ENCODE data around the gene CH25H. TPM values are rescaled to one million over a fixed set of nuclear protein-coding genes. Genes with fewer than 3 reads are reported as not detected.

CH25H gene
- total and polyA plus RNA-seq, 12 donors: 0.23 to 8.8 (median 0.52) TPM; not detected in 1

DNA sequence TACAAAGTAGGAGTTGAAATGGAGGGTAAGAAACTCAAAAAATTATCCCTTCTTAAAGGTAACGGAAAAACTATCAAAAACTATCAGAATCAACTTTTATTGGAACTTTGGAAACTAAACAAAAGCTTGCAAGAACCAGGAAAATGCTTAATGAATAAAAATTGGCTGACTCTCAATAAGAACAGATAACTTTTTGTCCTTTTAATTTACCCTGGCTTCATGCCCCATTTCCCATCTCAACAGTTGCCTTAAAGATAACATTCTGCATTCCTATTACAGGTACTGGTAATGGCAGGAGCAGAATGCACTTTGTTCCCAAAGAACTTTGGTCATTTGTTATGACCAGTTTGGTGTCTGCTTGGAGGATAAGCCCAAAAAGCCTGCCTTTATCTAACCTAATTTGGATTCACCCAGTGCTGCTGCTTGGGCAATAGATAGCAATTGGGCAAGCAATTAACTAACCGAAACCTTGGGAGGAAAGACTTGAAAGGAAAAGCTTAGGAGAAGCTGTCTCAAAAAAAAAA, 17.8 kb downstream of the CH25H start:
- Histone ChIP-seq H3K9me3 (peaks cover 0 to 4% (median 0%) of the 10 kb centered on the region in 11 donors), H3K27ac (no peak overlapping the region), H3K4me1 (peaks cover 0 to 6% (median 0%) of the 10 kb centered on the region in 9 donors), H3K4me3 (no peak overlapping the region), H3K27me3 (no peaks in the 10 kb centered on the region), H3K36me3 (no peaks in the 10 kb centered on the region)
- intact Hi-C loops (cut with DNase I): loop anchor here in 1 of 10 donors (5.0 kb wide), 1 partner anchor 42 kb away; no protein-coding TSS in a partner anchor
- WGBS, 2 donors: 91% methylated on average over 2 of the region's 2 CpGs
- DNase-seq (no peak), ATAC-seq (no peak)
- TF ChIP-seq, protein P1, sequence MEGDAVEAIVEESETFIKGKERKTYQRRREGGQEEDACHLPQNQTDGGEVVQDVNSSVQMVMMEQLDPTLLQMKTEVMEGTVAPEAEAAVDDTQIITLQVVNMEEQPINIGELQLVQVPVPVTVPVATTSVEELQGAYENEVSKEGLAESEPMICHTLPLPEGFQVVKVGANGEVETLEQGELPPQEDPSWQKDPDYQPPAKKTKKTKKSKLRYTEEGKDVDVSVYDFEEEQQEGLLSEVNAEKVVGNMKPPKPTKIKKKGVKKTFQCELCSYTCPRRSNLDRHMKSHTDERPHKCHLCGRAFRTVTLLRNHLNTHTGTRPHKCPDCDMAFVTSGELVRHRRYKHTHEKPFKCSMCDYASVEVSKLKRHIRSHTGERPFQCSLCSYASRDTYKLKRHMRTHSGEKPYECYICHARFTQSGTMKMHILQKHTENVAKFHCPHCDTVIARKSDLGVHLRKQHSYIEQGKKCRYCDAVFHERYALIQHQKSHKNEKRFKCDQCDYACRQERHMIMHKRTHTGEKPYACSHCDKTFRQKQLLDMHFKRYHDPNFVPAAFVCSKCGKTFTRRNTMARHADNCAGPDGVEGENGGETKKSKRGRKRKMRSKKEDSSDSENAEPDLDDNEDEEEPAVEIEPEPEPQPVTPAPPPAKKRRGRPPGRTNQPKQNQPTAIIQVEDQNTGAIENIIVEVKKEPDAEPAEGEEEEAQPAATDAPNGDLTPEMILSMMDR (IDR thresholded peaks at IDR 0.05): no peak

DNA sequence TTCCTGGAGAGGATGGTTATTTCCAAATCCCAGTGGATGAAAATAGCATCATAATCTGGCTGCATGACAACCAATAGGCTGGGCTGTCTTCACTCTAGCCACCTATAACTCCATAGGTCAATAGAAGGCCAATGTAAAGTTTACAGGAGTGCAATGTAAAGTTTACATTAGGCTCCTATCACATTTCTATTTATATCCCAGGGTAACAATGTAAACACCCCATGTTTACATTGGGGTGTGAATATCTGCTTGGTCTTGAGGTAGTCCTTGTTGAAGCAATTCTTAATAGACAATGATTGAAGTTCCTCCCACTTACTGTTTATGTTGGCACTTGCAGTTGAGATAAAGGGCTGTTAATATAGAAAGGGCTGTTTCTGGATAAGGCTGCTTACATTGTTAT, 21.5 kb downstream of the CH25H start:
- no peak for DNase-seq
- TF ChIP-seq, protein P1 (IDR thresholded peaks at IDR 0.05): no peak
- Histone ChIP-seq H3K36me3 (no peaks in the 10 kb centered on the region), H3K4me3 (no peak overlapping the region), H3K27ac (no peak overlapping the region), H3K27me3 (no peaks in the 10 kb centered on the region), H3K4me1 (peaks cover 0 to 6% (median 0%) of the 10 kb centered on the region in 9 donors), H3K9me3 (peaks cover 0 to 11% (median 0%) of the 10 kb centered on the region in 11 donors)
- ATAC-seq: no peak
- intact Hi-C loops (cut with DNase I): loop anchor here in 1 of 10 donors (5.0 kb wide), 1 partner anchor 38 kb away; no protein-coding TSS in a partner anchor

DNA sequence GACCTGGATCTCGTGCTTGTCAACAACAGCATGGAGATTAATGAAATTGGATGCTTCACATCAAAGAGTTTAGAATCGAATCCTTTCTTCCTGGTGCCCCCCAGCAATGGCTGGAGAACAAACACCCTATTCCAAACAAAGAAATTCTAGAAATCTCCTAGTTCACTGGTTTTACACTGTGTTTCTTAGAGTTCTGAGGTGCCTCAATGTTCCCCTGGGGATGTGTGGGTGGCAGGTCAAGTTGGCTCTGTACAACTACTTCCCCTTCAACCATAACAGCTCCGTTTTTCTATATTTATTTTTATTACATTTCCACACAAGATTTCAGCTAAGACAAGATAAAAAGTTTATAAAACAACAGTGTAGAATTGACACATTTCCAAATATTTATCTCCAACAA, 22.5 kb downstream of the CH25H start:
- ATAC-seq: no peak
- H3K9me3 ChIP-seq: peaks cover 0 to 19% (median 0%) of the 10 kb centered on the region in 11 donors
- no peaks in the 10 kb centered on the region for H3K36me3 ChIP-seq
- H3K4me3 ChIP-seq: no peak overlapping the region
- H3K4me1 ChIP-seq: peaks cover 0 to 6% (median 0%) of the 10 kb centered on the region in 9 donors
- WGBS, 2 donors: 70 to 75% methylated on average over 3 of the region's 3 CpGs
- no peaks in the 10 kb centered on the region for H3K27me3 ChIP-seq
- intact Hi-C loops (cut with DNase I): loop anchor here in 1 of 10 donors (5.0 kb wide), 1 partner anchor 37 kb away; no protein-coding TSS in a partner anchor
- no peak overlapping the region for H3K27ac ChIP-seq
- TF ChIP-seq, protein P1 (IDR thresholded peaks at IDR 0.05): no peak
- no peak for DNase-seq

DNA sequence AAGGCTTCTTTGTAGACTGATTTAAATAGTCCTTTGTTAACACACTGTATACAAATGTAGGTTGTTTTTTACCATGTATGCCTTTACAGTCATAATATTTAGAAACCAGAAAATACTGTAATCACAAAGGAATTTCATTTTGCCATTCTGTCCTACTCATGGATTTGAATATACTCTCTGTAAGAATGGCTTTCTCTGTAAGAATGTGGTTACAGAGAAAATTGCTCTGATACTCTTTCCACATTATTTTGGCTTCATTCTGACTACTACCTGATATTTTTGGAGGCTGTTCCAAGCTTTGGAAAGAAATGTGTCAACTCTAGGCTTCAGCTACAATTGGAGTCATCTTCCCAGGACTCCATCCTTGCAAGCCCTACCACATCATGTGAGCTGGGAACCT, 23.5 kb downstream of the CH25H start:
- TF ChIP-seq, protein P1 (IDR thresholded peaks at IDR 0.05): no peak
- Histone ChIP-seq H3K4me1 (peaks cover 0 to 6% (median 0%) of the 10 kb centered on the region in 9 donors), H3K9me3 (peaks cover 0 to 16% (median 0%) of the 10 kb centered on the region in 11 donors), H3K4me3 (no peak overlapping the region), H3K36me3 (no peaks in the 10 kb centered on the region), H3K27ac (no peak overlapping the region), H3K27me3 (no peaks in the 10 kb centered on the region)
- ATAC-seq (no peak), DNase-seq (no peak)
- intact Hi-C loops (cut with DNase I): no loop called here

Data from heart right ventricle (tissue), 16 donors.